Stimulated activated naive B cell treated with anti-CD40 and anti-IgM and Interleukin-4, amounts not matched to agents 10 μg/mL and 1 μg/mL and 100 μg/mL, for 72 hours (primary cell): ENCODE results near the gene ANXA4.
"Not testable (repeated sequence)": the region's sequence is repeated elsewhere in the genome, so short reads cannot be mapped to it uniquely, and the experiment has no call there.

Source experiments
- ATAC-seq, 2 donors: fragments of 150-1000 bp; cut with Tn5 transposase; replicated peaks; 2 replicates each; pipeline ENCODE4 v1.10.0; 2021; ENCODE audit warnings: moderate library complexity in 1 of 2
- DNase-seq: peaks from one replicate; pipeline ENCODE4 v3.0.0; 2021
- H3K27ac Mint-ChIP-seq: one replicate; pipeline ENCODE4 v1.8.0; 2022; ENCODE audit warnings: mild to moderate bottlenecking, mixed read lengths
- H3K27me3 Mint-ChIP-seq, 2 donors: one replicate each; pipeline ENCODE4 v1.8.0; 2022; ENCODE audit warnings: mixed read lengths in 2 of 2
- H3K36me3 Mint-ChIP-seq, 2 donors: one replicate each; pipeline ENCODE4 v1.8.0; 2022; ENCODE audit warnings: mixed read lengths in 2 of 2, mild to moderate bottlenecking in 1 of 2
- H3K4me1 Mint-ChIP-seq, 2 donors: one replicate each; pipeline ENCODE4 v1.8.0; 2022; ENCODE audit warnings: mixed read lengths in 2 of 2, mild to moderate bottlenecking in 1 of 2
- H3K4me3 Mint-ChIP-seq, 2 donors: one replicate each; pipeline ENCODE4 v1.8.0; 2022; ENCODE audit warnings: mild to moderate bottlenecking in 2 of 2, mixed read lengths in 2 of 2, moderate library complexity in 1 of 2
- H3K9me3 Mint-ChIP-seq, 2 donors: one replicate each; pipeline ENCODE4 v1.8.0; 2022; ENCODE audit warnings: mixed read lengths in 2 of 2, mild to moderate bottlenecking in 1 of 2

Gene ANXA4

GRCh38 chr2:69830045-69830905, 88.3 kb downstream of the ANXA4 start:
- H3K36me3 Mint-ChIP-seq = peaks cover 13 to 25% of the 10 kb centered on the region in 2 donors
- ATAC-seq (peak; percentile 21 to 33), DNase-seq (peak; percentile 18)
- H3K27ac Mint-ChIP-seq = peak overlapping the region; percentile 95
- H3K27me3 Mint-ChIP-seq = no peaks in the 10 kb centered on the region
- H3K4me3 Mint-ChIP-seq = peak overlapping the region; percentile 96 to 98
- H3K4me1 Mint-ChIP-seq = peaks cover 18 to 50% of the 10 kb centered on the region in 2 donors
- no peaks in the 10 kb centered on the region for H3K9me3 Mint-ChIP-seq

GRCh38 chr2:69830906-69831241, 88.9 kb downstream of the ANXA4 start:
- ATAC-seq, H3K9me3 Mint-ChIP-seq, H3K27me3 Mint-ChIP-seq, DNase-seq: not testable (repeated sequence)
- H3K4me1 Mint-ChIP-seq = peaks cover 18 to 51% of the 10 kb centered on the region in 2 donors
- peak overlapping the region; percentile 96 to 98 for H3K4me3 Mint-ChIP-seq
- peaks cover 13 to 25% of the 10 kb centered on the region in 2 donors for H3K36me3 Mint-ChIP-seq
- H3K27ac Mint-ChIP-seq = peak overlapping the region; percentile 65

DNA sequence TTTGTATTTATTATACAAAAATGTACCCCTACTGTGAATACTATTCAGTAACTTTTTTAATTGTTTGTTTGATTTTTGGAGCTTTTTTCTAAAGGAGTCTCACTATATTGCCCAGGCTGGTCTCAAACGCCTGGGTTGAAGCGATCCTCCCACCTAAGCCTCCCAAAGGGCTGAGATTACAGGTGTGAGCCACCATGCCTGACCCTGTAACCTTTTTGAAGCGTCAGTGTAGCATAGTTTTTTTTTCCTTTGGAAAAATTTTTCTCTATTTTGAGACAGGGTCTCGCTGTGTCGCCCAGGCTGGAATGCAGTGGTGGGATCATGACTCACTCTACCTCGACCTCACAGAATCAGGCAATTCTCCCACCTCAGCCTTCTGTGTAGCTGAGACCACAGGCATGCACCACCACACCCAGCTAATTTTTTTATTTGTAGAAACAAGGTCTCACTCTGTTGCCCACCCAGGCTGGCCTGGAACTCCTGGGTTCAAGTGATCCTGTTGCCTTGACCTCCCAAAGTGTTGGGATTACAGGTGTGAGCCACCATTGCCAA, 89.5 kb downstream of the ANXA4 start:
- Mint-ChIP-seq H3K4me1 (peaks cover 23 to 57% of the 10 kb centered on the region in 2 donors), H3K36me3 (peaks cover 13 to 29% of the 10 kb centered on the region in 2 donors), H3K4me3 (peak overlapping the region in 1 of 2 donors; percentile 54), H3K9me3 (no peaks in the 10 kb centered on the region), H3K27ac (no peak overlapping the region), H3K27me3 (no peaks in the 10 kb centered on the region)
- ATAC-seq = no peak
- DNase-seq = no peak

GRCh38 chr2:69833752-69834151, 91.8 kb downstream of the ANXA4 start:
- no peak overlapping the region for H3K4me3 Mint-ChIP-seq
- H3K27ac Mint-ChIP-seq = no peak overlapping the region
- peaks cover 18 to 50% of the 10 kb centered on the region in 2 donors for H3K4me1 Mint-ChIP-seq
- ATAC-seq = no peak
- H3K36me3 Mint-ChIP-seq = peaks cover 14 to 29% of the 10 kb centered on the region in 2 donors
- H3K9me3 Mint-ChIP-seq = no peaks in the 10 kb centered on the region
- no peaks in the 10 kb centered on the region for H3K27me3 Mint-ChIP-seq
- no peak for DNase-seq

DNA sequence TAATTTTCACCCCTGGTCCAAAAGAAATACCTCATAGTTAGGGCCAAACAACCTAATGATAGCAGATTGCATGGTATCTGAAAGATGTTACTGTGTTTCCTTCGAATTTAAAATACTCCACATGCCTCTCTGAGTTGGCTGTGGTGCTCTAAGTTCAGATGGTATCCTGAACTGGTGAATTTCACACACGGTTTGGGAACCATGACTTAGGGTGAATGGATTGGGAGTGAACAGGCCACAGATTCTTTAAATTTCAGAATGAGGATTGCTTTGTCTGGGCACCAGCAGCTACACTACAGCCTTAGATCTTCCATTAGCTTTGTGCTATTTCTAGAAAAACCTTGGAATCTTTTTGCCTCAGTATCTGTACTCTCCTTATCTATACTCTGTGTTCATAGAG, 93.7 kb downstream of the ANXA4 start:
- Mint-ChIP-seq H3K27ac (no peak overlapping the region), H3K4me1 (peaks cover 15 to 42% of the 10 kb centered on the region in 2 donors)

DNA sequence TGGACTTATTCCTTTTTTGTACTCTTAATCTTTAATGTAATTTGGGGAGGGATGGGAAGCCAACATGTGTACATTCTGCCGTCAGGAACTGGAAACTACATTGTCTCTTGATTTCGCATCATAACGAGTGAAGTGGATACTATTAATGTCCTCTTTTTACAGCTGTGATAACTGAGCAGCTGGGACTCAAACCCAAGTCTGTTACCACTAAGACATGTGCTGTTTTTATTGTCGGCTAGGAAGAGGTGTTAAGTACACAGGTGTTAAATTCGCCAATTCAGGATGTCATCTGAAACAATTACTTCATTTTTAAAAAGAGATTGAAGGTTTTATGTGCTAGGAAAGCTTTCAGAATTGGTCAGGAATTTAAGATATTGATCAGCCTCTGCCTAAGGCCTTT, 94.4 kb downstream of the ANXA4 start:
- peaks cover 11 to 24% of the 10 kb centered on the region in 2 donors for H3K36me3 Mint-ChIP-seq
- no peak overlapping the region for H3K27ac Mint-ChIP-seq
- no peaks in the 10 kb centered on the region for H3K27me3 Mint-ChIP-seq
- H3K4me1 Mint-ChIP-seq = peaks cover 15 to 39% of the 10 kb centered on the region in 2 donors
- H3K9me3 Mint-ChIP-seq = no peaks in the 10 kb centered on the region
- ATAC-seq (no peak), DNase-seq (no peak)
- H3K4me3 Mint-ChIP-seq = no peak overlapping the region

More for the DNA sequence above, 93.7 kb downstream of the ANXA4 start:
- Mint-ChIP-seq H3K4me3 (no peak overlapping the region), H3K9me3 (no peaks in the 10 kb centered on the region), H3K27me3 (no peaks in the 10 kb centered on the region), H3K36me3 (peaks cover 11 to 24% of the 10 kb centered on the region in 2 donors)
- no peak for DNase-seq
- ATAC-seq = no peak

- ATAC-seq (no peak), DNase-seq (no peak)
- peaks cover 13 to 27% of the 10 kb centered on the region in 2 donors for H3K4me1 Mint-ChIP-seq
- peaks cover 14 to 28% of the 10 kb centered on the region in 2 donors for H3K36me3 Mint-ChIP-seq
- H3K9me3 Mint-ChIP-seq = no peaks in the 10 kb centered on the region
- no peak overlapping the region for H3K27ac Mint-ChIP-seq
- H3K27me3 Mint-ChIP-seq = no peaks in the 10 kb centered on the region
- H3K4me3 Mint-ChIP-seq = no peak overlapping the region
Measured at GRCh38 chr2:69837533-69837932, 95.6 kb downstream of the ANXA4 start.

GRCh38 chr2:69843993-69844392, 102.1 kb downstream of the ANXA4 start:
- peaks cover 0 to 8% of the 10 kb centered on the region in 2 donors for H3K4me1 Mint-ChIP-seq

GRCh38 chr2:69844560-69844959, 102.6 kb downstream of the ANXA4 start:
- H3K27ac Mint-ChIP-seq = no peak overlapping the region
- H3K9me3 Mint-ChIP-seq = no peaks in the 10 kb centered on the region
- H3K4me3 Mint-ChIP-seq = no peak overlapping the region
- DNase-seq (no peak), ATAC-seq (no peak)
- no peaks in the 10 kb centered on the region for H3K27me3 Mint-ChIP-seq
- peaks cover 0 to 8% of the 10 kb centered on the region in 2 donors for H3K4me1 Mint-ChIP-seq
- H3K36me3 Mint-ChIP-seq = peaks cover 26 to 28% of the 10 kb centered on the region in 2 donors

More at GRCh38 chr2:69843993-69844392, 102.1 kb downstream of the ANXA4 start:
- no peak for ATAC-seq
- H3K9me3 Mint-ChIP-seq = no peaks in the 10 kb centered on the region
- H3K27me3 Mint-ChIP-seq = no peaks in the 10 kb centered on the region
- H3K36me3 Mint-ChIP-seq = peaks cover 28 to 31% of the 10 kb centered on the region in 2 donors
- H3K27ac Mint-ChIP-seq = no peak overlapping the region
- no peak for DNase-seq
- H3K4me3 Mint-ChIP-seq = no peak overlapping the region

DNA sequence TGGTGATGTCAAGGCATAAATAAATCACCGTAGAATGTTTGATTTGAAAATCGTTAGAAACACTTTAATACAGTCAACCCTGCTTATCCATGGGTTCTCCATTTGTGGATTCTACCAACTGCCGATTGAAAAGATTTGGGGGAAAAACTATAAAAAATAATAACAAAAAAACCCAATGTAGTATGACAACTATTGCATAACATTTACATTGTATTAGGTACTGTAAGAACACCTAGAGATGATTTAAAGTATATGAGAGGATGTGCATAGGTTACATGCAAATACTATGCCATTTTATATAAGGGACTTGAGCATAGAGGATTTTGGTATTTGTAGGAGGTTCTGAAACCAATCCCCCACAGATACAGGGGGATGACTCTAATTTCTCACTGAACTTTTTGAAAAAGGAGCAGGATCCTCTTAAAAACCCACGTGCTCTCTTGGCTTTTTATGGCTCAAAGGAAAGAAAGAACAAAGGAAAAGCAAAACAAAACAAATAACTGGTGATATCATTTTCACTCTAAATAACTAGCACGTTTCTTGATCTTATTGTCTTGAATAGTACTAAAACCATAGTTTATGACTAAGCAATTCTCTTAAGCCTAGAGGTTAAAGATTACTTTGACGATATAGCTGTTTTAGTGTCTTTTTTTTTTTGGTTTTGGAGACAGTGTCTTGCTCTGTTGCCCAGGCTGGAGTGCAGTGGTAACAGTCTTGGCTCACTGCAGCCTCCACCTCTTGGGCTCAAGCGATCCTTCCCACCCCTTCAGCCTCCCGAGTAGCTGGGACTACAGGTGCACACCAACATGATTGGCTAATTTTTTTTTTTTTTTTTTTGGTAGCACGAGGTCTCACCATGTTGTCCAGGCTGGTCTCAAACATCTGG, 104.5 kb downstream of the ANXA4 start:
- Mint-ChIP-seq H3K36me3 (peaks cover 28 to 32% of the 10 kb centered on the region in 2 donors), H3K4me3 (no peak overlapping the region), H3K4me1 (peaks cover 0 to 8% of the 10 kb centered on the region in 2 donors), H3K27me3 (no peaks in the 10 kb centered on the region), H3K27ac (peak overlapping the region; percentile 67), H3K9me3 (no peaks in the 10 kb centered on the region)
- ATAC-seq (no peak), DNase-seq (no peak)

- Mint-ChIP-seq H3K36me3 (peaks cover 25 to 30% of the 10 kb centered on the region in 2 donors), H3K4me1 (peaks cover 0 to 8% of the 10 kb centered on the region in 2 donors), H3K27me3 (no peaks in the 10 kb centered on the region), H3K9me3 (no peaks in the 10 kb centered on the region), H3K27ac (peak overlapping the region; percentile 67), H3K4me3 (no peak overlapping the region)
- ATAC-seq (no peak), DNase-seq (no peak)
Measured at GRCh38 chr2:69847068-69847828, 105.3 kb downstream of the ANXA4 start.

DNA sequence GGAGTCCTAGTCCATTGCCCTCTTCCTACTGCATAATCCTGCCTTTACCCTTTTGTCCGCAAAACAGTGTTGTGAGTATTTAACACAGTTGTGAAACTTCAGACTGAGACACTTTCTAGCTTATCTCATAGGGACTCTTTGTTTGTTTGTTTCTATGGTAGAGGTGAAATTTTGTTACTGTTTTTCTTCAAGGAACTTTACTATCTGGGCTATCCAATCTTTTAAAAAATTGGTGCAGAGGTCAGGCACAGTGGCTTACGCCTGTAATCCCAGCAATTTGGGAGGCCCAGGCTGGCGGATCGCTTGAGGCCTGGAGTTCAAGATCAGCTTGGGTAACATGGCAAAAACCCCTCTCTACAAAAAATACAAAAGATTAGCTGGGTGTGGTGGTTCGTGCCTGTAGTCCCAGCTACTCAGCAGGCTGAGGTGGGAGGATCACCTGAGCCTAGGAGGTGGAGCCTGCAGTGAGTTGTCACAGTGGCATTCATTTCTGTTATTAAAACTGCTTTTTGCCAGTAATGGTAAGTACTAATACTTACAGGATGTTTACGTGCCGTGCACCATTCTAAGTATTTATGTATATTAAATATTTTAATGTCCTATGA, 106.4 kb downstream of the ANXA4 start:
- H3K36me3 Mint-ChIP-seq = peaks cover 25 to 30% of the 10 kb centered on the region in 2 donors
- no peak overlapping the region for H3K27ac Mint-ChIP-seq
- DNase-seq = no peak
- peaks cover 0 to 8% of the 10 kb centered on the region in 2 donors for H3K4me1 Mint-ChIP-seq
- no peak for ATAC-seq
- no peak overlapping the region for H3K4me3 Mint-ChIP-seq
- no peaks in the 10 kb centered on the region for H3K9me3 Mint-ChIP-seq
- H3K27me3 Mint-ChIP-seq = no peaks in the 10 kb centered on the region

GRCh38 chr2:69858261-69858660, 116.3 kb downstream of the ANXA4 start:
- ATAC-seq = no peak
- no peak overlapping the region for H3K27ac Mint-ChIP-seq
- H3K9me3 Mint-ChIP-seq = no peaks in the 10 kb centered on the region
- H3K4me3 Mint-ChIP-seq = no peak overlapping the region
- no peaks in the 10 kb centered on the region for H3K4me1 Mint-ChIP-seq
- H3K36me3 Mint-ChIP-seq = peaks cover 3 to 4% of the 10 kb centered on the region in 2 donors
- no peak for DNase-seq
- no peaks in the 10 kb centered on the region for H3K27me3 Mint-ChIP-seq
